GM18499 (cell line): ENCODE data around the gene FXYD5.
"Not testable (repeated sequence)": the region's sequence is repeated elsewhere in the genome, so short reads cannot be mapped to it uniquely, and the experiment has no call there.

Experiments
- ATAC-seq: cut with Tn5 transposase; IDR thresholded peaks from one replicate; pipeline ENCODE4 v1.9.1; 2021; ENCODE audit warnings: moderate number of reproducible peaks; ENCODE audit not compliant: insufficient read depth, unreplicated experiment

FXYD5 gene

GRCh38 chr19:35119578-35120155 lies 34.9 kb upstream of the FXYD5 start:
- no peak for ATAC-seq

- no peak for ATAC-seq
Measured at GRCh38 chr19:35120492-35120891, 34.0 kb upstream of the FXYD5 start.

GRCh38 chr19:35120898-35121297 lies 33.6 kb upstream of the FXYD5 start:
- ATAC-seq, result no peak

GRCh38 chr19:35122687-35123551 lies 31.6 kb upstream of the FXYD5 start:
- no peak for ATAC-seq

- ATAC-seq, result no peak
Measured at GRCh38 chr19:35123573-35123972, 31.0 kb upstream of the FXYD5 start.

GRCh38 chr19:35124098-35125060 lies 30.2 kb upstream of the FXYD5 start:
- ATAC-seq, result no peak

GRCh38 chr19:35125270-35125717 lies 29.2 kb upstream of the FXYD5 start:
- ATAC-seq, result no peak

GRCh38 chr19:35125749-35126623 lies 28.5 kb upstream of the FXYD5 start:
- no peak for ATAC-seq

GRCh38 chr19:35126624-35126959 lies 27.9 kb upstream of the FXYD5 start:
- no peak for ATAC-seq

- no peak for ATAC-seq
Measured at GRCh38 chr19:35127871-35128270, 26.7 kb upstream of the FXYD5 start.

GRCh38 chr19:35128398-35129057 lies 26.0 kb upstream of the FXYD5 start:
- no peak for ATAC-seq

- ATAC-seq, result not testable (repeated sequence)
Measured at GRCh38 chr19:35129724-35130274, 24.7 kb upstream of the FXYD5 start.

GRCh38 chr19:35130761-35131720 lies 23.5 kb upstream of the FXYD5 start:
- ATAC-seq, result no peak

- no peak for ATAC-seq
Measured at GRCh38 chr19:35132254-35132653, 22.3 kb upstream of the FXYD5 start.

GRCh38 chr19:35133826-35134225 lies 20.7 kb upstream of the FXYD5 start:
- ATAC-seq, result no peak

- no peak for ATAC-seq
Measured at GRCh38 chr19:35134601-35135242, 19.8 kb upstream of the FXYD5 start, which contains the start of gene LGI4. LGI4 (minus strand) TSS chr19:35135059; CDS start chr19:35134680, 379 bp downstream.

- ATAC-seq, result no peak
Measured at GRCh38 chr19:35135389-35135909, 19.1 kb upstream of the FXYD5 start.
